ENCODE measurements around the gene PRKCD.

PRKCD gene

DNA sequence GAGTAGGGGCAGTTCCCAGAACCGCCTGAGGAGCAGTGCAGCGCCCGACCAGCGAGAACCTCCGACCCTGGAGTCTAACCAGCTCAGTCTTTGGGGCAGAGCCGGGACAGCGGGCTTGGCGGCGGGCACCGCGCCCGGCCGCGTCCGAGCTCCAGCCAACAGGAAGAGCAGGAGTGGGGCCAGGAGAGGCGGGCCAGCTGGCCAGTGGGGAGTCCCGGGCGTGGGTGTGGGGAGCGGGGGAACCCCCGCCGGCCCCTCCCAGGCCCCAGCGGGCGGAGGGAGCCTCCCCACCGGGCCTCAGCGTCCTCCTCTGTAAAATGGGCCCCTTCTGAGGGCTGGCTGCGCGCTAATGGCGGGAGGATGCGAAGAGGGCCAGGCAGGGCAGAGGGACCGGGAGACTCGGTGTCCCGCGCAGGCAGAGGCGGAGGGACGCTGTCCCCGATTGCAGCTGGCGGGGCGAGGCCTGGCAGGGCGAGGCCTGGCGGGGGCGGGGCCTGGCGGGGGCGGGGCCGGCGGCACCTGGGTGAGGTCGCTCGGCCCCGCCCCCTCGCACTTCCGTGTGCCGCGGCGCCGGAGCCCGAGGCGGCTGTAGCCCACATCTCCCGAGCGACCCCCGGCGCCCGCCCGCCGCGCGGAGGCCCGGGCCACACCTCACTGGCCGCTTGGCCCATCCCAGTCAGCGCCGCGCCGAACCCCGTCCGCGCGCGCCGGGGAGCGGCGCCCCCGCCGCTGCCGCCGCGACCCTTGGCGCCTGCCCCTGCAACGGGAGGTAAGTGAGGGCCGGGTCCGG lies at the start of gene PRKCD:
Gene PRKCD (plus strand): TSS at position 550 of the 790 bp plus-strand sequence. CDS start 17,214 bp downstream, outside the sequence.
- peak; percentile 73 to 83 for DNase-seq

DNA sequence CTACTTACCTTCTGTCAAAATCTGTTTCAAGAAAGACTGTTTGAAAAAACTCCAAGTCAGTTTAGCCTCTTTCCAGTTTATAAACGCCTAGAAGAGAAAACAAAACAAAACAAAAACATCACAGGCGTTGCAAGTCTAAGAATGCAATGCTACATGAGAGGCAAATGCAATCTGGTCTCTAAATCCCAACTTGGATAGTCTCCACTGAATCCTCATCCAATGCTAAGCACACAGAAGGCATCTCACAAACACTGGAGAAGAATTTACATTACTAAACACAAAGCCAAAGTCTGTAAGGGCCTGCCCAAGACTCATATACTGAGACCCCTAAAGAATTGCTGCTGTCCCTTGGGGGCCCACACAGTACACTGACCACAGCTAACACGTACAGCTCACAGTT lies 49.2 kb upstream of the PRKCD start:
- DNase-seq = no peak

DNA sequence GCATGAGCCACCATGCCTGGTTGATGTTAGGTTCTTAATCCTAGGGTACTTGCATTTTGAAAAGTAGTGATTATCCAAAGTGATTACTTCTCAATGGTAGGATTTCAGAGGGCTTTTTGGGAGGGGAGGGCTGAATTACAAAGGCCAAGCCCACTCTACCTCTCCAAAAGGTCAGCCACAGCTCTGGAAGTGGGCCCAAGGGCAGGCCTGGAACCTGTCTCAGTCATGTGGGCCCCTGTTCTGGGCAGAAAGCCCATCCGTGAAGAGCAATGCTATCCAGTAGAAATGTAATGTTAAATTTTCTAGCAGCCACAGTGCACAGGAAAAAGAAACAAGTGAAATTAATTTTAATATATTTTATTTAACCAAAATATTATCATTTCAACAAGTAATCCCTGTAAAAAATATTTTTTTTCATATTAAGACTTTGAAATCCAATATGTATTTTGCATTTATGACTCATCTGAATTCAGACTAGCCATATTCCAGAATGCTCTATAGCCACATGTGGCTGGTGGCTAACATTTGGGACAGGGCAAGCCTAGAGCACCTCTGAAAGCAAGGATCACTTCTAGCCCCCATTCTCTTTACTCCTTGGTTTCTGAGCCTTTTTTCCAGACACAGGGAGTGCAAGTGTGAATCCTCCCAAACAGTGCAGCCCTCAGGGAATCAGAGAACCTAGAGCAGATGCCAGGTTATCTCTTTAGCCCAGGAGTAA lies 47.6 kb upstream of the PRKCD start:
- DNase-seq = no peak

DNA sequence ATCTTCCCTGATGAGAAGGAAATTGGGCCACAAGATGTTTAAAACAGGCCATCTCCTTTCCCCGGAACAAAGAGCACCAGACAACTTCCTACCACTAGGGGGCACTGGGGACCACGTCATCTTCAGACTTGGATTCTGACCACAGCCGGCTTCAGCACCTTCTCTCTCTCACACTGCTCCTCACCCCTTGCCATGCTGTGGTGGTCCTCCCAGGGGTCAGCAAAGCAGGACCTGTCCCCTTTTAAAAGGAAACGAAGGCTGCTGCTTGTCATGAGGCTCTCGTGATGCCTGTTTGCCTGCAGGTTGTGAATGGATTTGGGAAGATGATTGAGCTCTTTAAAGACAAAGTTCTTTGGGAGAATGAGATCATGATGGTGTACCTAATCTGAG lies 47.0 kb upstream of the PRKCD start:
- DNase-seq = peak; percentile 89 to 90

DNA sequence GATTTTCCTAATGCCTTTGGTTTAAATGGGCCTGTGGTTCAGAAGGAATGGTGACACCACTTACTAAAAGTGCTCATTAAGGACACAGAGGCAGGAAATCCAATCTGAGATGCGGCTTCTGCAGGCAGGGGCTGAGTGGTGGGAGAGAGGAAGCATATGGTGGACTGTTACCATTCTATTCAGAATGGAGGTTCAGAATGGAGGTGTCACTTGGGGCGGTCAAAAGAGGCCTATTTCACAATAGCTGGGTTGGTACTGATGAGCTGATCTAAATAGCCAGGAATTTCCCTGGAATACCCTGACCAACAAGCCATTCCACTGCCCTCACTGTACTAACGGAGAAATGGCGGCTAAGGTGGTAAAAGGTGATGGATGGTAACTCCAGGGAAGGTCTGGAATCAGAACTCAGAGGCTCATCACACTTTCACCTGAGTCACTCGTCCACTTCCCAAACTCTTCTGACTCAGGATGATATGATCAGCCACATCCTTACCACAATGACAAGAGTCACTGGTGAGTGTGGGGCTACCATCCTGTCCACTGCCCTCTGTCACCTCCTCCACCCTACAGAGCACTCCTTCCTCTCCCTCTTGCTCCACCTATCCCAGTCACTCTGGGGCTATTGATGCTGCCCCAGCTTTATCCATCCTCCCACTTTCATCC lies 46.5 kb upstream of the PRKCD start:
- DNase-seq = peak; percentile 37 to 40

DNA sequence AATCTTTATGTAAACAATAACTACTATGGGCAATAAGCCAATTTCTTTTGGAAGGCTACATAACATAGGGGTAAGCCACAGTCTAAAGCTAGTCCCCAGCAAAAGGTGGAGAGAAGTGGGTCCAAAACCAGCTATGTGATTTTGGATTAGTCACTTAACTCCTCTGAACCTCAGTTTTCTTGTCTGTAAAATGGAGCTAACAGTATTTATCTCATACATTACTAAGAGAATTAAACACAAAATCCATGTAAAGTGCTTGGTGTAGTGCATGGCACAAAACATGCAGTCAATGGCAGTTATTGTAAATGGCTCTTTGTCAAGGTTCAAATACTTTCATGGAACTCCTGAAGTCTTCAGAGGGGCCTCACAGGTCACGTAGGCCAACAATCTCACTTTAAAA lies 44.1 kb upstream of the PRKCD start:
- no peak for DNase-seq

DNA sequence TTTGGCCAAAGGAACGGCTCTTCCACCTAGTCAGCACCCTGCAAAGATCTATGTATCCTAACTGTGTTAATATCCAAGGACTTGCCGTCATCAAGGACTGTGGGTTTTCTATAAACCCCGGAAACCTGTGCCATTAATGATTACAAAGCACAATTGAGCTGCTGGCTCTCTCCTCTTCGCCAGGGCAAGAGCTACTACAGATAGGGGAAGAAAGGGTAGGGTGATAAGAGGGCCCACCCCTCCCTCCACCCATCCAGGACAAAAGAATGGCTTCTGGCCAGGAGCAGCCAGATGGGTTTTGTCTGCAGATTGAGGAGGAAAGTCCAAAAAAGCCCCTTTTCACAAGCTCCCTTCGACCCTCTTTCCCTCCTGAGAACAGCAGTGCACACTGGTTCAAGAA lies 40.7 kb upstream of the PRKCD start:
- DNase-seq = no peak

DNA sequence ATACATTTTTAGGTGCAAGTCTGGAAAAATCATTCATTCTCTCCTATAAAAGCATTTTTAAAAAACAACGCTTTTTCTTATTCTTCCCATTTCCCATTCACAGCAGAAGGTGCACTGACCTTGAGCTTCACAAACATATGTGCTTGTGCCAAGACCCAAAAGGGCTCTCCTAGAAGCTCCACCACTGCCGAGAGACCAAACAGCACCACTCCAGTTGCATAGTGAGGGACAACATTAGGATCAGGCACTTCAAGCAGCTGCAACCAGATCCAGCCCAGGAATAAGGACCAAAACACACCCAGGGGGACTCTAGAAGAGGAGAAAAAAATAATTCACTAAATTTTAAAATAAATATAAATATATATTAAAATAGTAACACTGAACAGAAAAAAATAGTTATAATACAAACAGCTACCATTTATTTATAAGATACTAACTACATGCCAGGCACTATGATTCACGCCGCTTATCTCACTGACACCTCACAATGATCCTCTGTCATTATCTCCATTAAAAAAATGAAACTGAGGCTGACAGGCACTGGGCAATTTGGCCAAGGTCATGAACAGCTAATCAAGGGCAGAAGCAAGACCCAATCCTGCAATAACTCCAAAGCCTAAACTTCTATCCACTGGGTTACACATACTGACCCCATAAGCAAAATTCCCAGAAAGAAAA lies 38.6 kb upstream of the PRKCD start:
- no peak for DNase-seq

DNA sequence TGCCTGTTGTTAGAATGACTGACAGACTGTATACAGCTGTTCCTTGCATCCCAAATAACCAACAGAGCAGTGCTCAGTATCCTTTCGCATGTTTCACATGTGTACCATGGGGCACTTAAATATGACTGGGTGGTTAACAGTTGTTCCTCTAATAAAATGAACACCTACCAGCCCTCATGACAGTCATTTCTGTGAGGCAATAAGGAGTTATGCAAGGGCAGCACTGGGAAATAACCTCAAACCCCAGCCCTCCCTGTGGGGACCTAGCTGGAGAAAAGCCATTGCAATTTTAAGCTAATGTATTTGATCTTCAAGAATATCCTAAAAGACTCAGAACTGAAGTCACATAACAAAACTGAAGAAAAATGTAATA lies 38.1 kb upstream of the PRKCD start:
- peak; percentile 96 to 97 for DNase-seq

DNA sequence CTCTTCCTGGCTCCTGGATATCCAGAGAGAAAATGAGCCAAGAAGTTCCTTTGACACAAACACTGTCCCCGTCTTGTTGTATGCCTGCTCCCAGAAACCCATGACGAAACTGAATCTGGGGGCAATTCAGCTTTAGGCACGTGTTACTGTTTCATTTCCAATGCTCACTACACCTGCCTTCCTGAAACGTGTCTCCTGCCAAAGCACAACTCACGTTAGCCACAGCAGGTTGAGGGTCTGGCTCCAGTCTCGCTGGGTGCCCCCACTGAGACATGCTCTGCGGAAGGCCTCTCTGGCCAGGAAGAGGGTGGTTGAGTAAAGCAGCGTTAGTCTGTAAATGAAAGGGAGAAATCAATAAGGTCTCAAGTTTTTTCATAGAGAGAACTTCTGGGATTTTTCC lies 37.5 kb upstream of the PRKCD start:
- no peak for DNase-seq

DNA sequence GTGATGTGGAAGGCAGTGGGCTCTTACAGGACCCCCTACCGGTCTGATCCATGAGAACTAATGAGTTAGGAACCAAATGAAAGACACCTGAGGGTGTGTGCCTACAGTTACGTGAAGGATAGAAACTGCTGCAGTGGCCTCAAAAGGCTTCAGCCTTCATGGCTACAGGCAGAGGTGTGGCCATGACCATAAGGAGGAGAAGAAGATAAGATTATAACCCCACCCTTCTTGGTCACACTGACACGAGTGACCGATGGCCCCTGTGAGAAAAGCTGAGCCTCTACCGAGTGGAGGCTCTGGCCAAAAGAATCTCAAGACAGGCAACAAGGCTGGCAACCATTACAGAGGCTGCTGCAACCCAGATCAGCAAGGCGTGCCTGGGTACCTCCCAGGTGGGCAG lies 37.1 kb upstream of the PRKCD start:
- no peak for DNase-seq

DNA sequence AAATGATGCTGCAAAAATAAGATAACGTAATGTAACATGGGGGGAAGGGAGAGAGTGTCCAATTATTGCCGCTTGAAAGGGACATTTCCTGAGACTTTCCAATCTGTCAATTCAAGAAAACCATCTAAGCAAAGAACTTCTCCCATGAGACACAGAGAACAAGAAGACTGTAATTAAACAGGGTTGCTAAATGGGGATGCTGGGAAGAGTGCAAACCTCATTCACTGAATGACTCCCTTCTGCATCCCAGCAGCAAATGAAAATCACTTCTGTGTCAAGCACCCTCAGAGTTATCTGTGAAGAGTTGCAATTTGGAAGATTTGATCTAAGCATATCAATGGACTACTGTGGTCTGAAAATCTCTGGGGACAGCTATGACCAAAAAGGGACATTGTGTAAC lies 34.4 kb upstream of the PRKCD start:
- no peak for DNase-seq

DNA sequence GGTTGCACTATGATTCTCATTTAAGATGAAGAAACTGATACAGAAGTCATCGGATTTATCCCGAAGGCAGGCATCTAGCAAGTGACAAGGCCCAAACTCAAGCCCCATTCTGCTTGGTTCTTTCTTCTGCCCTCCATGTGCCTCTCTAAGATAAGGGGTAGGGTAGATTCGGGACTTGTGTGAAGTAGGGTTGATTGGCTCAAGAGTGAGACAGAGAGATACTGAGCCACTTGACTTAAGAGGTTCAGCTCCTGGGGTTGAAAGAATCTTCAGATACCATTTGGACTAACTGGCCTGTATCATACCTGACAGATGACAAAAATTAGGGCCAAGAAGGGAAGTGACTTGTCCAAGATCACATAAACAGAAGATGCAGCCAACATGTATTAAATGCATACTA lies 31.7 kb upstream of the PRKCD start:
- no peak for DNase-seq

DNA sequence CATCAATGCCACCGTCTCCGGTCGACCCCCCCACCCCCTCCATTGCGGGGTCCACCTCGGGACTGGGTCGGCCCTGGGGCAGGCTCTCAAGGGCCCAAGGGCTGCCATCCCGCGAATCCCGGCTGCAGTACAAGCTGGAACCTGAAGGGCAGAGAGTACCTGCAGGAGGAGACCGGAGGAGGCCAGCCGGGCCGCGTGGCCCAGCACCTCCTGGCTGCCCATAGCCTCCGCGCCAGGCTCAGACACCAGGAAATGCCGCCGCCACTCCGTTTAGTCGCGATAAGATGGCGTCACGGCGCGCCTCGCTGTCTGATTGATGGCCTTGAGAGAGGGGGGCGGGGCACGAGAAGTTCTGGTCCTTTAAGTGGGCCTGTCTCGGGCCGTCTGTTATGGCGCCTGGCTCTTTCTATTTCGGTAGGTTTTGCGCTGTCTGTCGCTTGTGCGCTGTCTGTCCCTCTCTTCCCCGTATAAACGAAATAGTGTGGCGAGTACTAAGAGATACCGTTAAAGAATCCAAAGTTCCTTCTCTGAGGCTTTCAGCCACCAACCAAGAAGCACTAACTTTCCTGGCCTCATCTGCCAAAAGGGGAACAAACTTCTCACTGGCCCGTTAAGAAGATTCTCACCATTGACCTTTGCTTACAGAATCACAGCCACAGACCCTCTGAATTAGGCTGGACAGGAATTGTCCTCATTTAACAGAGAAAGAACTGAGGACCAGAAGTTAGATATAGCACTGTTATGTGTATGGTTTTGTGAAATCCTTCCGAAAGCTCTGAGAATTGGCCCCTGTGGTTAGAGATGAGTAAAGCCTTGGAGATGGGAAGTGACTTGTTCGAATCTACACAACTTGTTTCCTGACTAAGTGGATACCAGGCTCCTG lies 30.6 kb upstream of the PRKCD start, which contains the start of gene RFT1:
Gene RFT1 (minus strand): TSS at position 257 of the 883 bp plus-strand sequence. CDS start 35 bp downstream, at position 222.
- DNase-seq = peak; percentile 96 to 97

DNA sequence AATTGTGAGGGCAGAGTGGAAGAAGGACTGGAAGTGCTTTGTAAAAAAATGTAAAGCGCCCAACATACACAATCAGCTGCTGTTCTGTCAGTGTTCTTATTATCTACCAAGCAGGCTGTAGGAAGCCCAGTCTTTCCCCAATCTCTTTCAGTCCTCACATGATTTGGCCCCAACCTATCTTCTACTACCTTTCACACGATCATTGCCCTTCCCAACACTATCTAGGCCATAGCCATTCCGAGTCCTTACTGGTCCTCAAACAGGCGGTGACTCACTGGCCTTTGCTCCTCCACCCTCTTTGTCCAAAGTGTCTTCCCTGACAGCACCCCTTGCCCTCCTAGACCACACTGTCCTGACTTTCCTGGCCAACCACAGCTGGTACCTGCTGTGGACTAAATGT lies 29.9 kb upstream of the PRKCD start:
- DNase-seq = no peak

DNA sequence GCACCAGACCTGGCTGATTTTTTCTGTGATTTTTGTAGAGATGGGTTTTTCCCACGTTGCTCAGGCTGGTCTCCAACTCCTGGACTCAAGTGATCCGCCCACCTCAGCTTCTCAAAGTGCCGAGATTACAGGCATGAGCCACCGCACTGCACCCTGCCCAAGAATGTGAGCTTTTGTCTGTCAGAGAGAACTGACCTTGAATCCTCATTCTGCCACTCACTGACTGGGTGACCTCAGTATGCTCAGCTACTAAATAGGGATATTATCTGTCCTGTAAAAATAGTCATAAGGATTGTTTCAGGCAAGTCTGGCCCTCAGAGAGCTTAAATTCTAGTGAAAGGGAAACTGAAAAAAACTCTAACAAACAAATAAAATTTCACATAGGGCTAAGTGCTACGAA lies 28.7 kb upstream of the PRKCD start:
- DNase-seq = no peak

DNA sequence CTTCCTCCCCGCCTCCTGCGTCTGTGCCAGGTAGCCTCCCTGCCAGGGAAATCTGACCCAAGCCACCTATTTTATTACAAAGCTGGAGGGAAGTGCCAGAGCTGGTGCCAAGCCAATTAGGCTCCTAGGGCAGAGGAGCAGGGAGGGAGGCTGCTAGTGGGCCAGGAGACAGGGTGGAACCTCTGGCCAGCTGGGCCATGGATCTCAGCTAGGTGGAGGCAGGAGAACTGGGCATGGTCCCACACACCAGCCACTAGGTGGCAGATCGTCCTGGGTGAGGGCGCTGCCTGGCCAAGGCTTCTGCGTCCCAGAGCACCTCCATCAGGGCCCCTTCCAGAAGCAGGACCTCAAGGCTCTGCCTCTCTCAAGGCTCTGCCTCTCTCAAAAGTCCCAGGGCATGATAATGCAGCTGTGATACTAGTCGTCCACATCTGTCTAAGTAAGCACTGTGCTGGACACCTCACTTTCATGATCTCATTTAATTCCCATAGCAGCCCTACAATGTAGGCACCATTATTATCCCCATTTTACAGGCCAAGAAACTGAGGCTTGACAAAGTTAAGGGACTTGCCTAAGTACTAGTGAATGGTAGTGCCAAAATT lies 26.3 kb upstream of the PRKCD start:
- DNase-seq = peak; percentile 82 to 89

DNA sequence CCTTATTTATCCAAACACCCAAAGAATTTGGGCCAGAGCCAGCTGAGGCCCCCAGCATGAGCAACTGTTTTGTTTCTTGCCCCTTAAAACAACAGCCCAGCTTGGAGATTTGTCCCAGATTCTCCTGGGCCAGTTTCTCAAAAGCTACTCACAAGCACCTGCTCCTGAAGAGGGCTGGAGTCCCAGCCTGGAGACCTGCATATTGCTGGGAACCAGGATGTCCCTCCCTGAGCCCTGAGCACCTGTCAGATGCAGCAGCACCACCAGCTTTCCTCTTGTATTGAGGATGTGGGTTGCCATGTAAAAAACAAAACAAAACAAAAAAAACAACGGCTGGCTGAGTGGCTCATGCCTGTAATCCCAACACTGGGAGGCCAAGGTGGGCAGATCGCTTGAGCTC lies 23.8 kb upstream of the PRKCD start:
- DNase-seq = no peak

DNA sequence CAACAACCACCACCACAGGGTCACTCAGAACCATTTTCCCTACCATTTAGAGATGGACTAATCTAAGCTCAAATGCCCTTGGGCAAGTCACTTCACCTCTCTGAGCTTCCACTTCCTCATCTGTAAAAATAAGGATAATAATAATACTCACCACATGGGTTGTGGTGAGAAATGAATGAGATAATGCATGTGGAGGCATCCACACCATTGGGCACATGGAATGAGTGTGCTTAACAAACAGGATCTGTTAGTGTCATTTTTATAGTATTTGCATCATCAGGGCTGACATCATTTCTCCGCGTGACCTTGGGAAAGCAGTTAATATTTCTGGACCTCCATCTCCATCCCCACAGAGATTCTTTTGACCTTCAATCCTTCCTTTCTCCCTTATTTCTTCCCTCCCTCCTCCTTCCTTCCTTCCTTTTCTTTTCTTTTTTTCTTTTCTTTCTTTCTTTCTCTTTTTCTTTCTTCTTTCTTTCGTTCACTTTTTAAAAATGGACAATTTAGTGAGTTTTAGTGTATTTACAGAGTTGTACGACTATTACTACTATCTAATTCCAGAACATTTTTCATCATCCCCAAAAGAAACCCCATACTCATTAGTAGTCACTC lies 23.1 kb upstream of the PRKCD start:
- peak; percentile 77 to 79 for DNase-seq

DNA sequence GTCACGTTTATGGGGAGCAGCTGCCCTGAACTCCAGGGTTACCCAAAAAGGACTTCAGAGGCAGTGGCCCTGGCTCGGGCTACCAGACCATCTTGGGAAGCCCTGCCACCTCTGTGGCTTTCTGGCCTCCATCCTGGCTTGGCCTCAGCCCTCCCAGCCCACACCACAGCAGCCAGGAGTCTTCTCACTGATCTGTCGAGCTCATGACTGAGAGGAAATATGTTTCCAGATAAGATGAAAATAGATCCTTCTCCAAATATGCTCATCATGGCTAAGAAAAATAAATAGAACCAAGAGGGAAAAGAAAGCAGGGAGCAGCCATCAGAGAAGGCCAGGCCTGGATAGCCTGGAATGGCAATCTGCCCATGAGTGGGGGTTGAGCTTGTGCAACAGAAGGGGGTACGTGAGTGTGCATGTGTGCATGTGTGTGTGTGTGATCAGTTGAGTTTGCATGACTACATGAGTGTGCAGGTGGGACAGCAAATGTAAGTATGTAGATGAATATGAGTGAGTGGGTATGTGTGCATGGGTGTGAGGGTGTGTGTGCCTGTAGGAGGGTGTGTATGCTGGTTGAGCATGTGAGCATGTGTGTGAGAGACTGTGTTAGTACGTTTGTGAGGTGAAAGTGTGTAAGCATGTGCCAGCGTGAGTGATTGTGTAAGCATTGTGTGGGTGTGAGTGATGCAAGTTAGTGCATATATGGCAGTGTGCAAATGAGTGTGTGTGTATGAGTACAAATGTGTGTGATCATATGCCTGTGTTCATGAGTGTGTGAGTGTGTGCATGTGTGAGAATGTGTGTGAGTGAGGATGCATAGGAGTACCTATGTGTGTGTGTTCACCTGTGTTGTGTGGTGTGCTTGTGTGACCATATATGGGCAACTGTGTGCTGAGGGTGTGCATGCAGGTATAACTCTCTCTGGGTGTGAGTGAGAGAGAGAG lies 20.8 kb upstream of the PRKCD start:
- DNase-seq = no peak
